Motor neuron (in vitro differentiated cells): Measurements from ENCODE around the gene SLC22A24. TPM values are rescaled to one million over a fixed set of nuclear protein-coding genes. Genes with fewer than 3 reads are reported as not detected.

Experiments
- ATAC-seq, 8 experiments: fragments of 200-7000 bp; cut with Tn5 transposase; replicated peaks in 6 of 8; 2 replicates each; pipeline ENCODE4 v1.8.0; 2021; ENCODE audit warnings: mild to moderate bottlenecking in 8 of 8, moderate library complexity in 8 of 8
- H3K27ac ChIP-seq, 2 donors: fragments of 250-450 bp; sonication (Bioruptor Pico); 2 replicates each; pipeline ENCODE4 v1.9.0; 2021; ENCODE audit warnings: antibody characterized with exemption in 2 of 2, mild to moderate bottlenecking in 2 of 2, moderate library complexity in 1 of 2
- H3K4me1 ChIP-seq, 2 donors: fragments of 250-450 bp; sonication (Bioruptor Pico); replicated peaks in 1 of 2; 2 replicates each; pipeline ENCODE4 v1.6.1; 2021; ENCODE audit warnings: antibody characterized with exemption in 2 of 2, mild to moderate bottlenecking in 2 of 2, moderate library complexity in 1 of 2
- H3K4me3 ChIP-seq, 5 donors: fragments of 250-450 bp; sonication (Bioruptor Pico); 2 replicates each; pipeline ENCODE4 v1.9.0; 2021; ENCODE audit warnings: antibody characterized with exemption in 5 of 5, mild to moderate bottlenecking in 5 of 5, moderate library complexity in 4 of 5
- WGBS, 10 experiments: fragments of 450-650 bp; shearing (Covaris generic); methylation state at CpG; one replicate each; pipeline ENCODE4 v1.0.0; 2022; 5-methylcytosine and 5-hydroxymethylcytosine counted together
- in situ Hi-C, 9 experiments: fragments of 400-800 bp; cut with MboI; loops; one replicate each; pipeline ENCODE4 v1.15.0; 2021; ENCODE audit warnings: low sequenced_read_pairs in 9 of 9, low pct_unique_long_range_greater_than_20kb in 2 of 9; ENCODE audit not compliant: unreplicated experiment in 9 of 9
- total RNA-seq, 8 experiments: library from RNA; unstranded; fragments of 300-600 nt; gene quantifications; 2 replicates each; pipeline versions ENCODE4 v1.2.3 to v1.2.4, GENCODE V29; 2022

Gene SLC22A24
- total RNA-seq, 8 experiments from 2014 or later, result not detected

- Histone ChIP-seq H3K4me1 (no peaks in the 10 kb centered on the region), H3K27ac (no peak overlapping the region), H3K4me3 (no peak overlapping the region)
- 40 to 92% (median 74%) methylated on average over 1 to 3 of the region's 3 CpGs; no CpG with 5 or more reads in 6 of the 10 experiments for WGBS, 10 experiments
- in situ Hi-C loops, result loop anchor here in 4 of 9 experiments (25.0 kb wide), 2 partner anchors 170 to 595 kb away; no protein-coding TSS in a partner anchor
- ATAC-seq, result no peak
These were observed 101.4 kb downstream of the SLC22A24 start for GRCh38 chr11:63042596-63042995.

DNA sequence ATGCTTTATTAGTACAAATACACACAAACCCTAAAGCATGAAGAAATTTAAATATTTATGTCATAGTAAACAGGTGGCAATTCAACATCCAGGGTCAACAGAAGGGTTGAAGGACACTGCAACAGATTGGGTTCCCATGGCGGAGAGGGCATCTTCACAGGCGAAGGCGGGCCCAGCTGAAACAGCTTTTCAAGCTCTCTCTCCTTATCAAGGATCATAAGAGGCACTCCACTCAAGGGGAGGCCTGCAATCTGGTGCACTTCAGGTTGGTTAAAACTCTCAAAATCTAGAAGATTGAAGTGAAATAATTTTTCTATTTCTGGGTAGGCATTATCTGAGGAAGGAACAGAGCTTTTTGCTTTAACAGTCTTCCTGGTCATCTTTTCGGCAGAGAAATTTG is 111.6 kb downstream of the SLC22A24 start:
- H3K27ac ChIP-seq, result no peak overlapping the region
- no peak overlapping the region for H3K4me3 ChIP-seq
- no peaks in the 10 kb centered on the region for H3K4me1 ChIP-seq
- no peak for ATAC-seq
- 37 to 100% (median 66%) methylated on average over 2 to 4 of the region's 4 CpGs; no CpG with 5 or more reads in 4 of the 10 experiments for WGBS, 10 experiments
- in situ Hi-C loops, result loop anchor here in 4 of 9 experiments (25.0 kb wide), 2 partner anchors 180 to 605 kb away; no protein-coding TSS in a partner anchor

Other genes with a start within 250 kb of the SLC22A24 start
- gene CHRM1, start 222.9 kb downstream of the SLC22A24 start, total RNA-seq, result under 1 TPM in 6 of 8 experiments, not detected in 2; 0.04 to 0.81 (median 0.19) TPM
- 1 to 10 TPM in 1 of 8 experiments, under 1 TPM in 2, not detected in 5; 0.17 to 3.9 (median 0.38) TPM for gene SLC22A6, start 159.3 kb downstream of the SLC22A24 start, total RNA-seq
- gene SLC22A8, start 128.4 kb downstream of the SLC22A24 start, total RNA-seq, result 1 to 10 TPM in 1 of 8 experiments, under 1 TPM in 6, not detected in 1; under 0.01 to 1.3 (median 0.23) TPM
- under 1 TPM in 3 of 8 experiments, not detected in 5; 0.05 to 0.13 (median 0.10) TPM for gene SLC22A25, start 99.4 kb upstream of the SLC22A24 start, total RNA-seq
- under 1 TPM in 2 of 8 experiments, not detected in 6; 0.14 to 0.25 TPM for gene SLC22A9, start 225.6 kb upstream of the SLC22A24 start, total RNA-seq